Stimulated activated CD4-positive, alpha-beta T cell treated with anti-CD3 and anti-CD28 coated beads, Interleukin-15, amount 100 ng/mL, for 24 hours (primary cell): Measurements from ENCODE around the gene LIPT1.
"Not testable (repeated sequence)": the region's sequence is repeated elsewhere in the genome, so short reads cannot be mapped to it uniquely, and the experiment has no call there.

Experiments used
- DNase-seq: peaks from one replicate; pipeline ENCODE4 v3.0.0-alpha.2; 2020

LIPT1 gene

GRCh38 chr2:99154643-99155536 lies at the start of gene LIPT1, which contains the start of gene TSGA10:
Gene LIPT1, plus strand, starts transcription at chr2:99154967. Its CDS starts 6,991 bp downstream, at chr2:99161958.
Gene TSGA10, minus strand, starts transcription at chr2:99154942. Its CDS starts 45,503 bp downstream, at chr2:99109439.
- DNase-seq: peak; percentile 95

GRCh38 chr2:99106913-99107312 lies 47.9 kb upstream of the LIPT1 start:
- DNase-seq: no peak

- DNase-seq: no peak
Measured at GRCh38 chr2:99111236-99111635, 43.5 kb upstream of the LIPT1 start.

GRCh38 chr2:99111945-99112344 lies 42.8 kb upstream of the LIPT1 start:
- DNase-seq: no peak

GRCh38 chr2:99112617-99113016 lies 42.1 kb upstream of the LIPT1 start:
- no peak for DNase-seq

- DNase-seq: no peak
Measured at GRCh38 chr2:99127981-99128380, 26.8 kb upstream of the LIPT1 start.

DNA sequence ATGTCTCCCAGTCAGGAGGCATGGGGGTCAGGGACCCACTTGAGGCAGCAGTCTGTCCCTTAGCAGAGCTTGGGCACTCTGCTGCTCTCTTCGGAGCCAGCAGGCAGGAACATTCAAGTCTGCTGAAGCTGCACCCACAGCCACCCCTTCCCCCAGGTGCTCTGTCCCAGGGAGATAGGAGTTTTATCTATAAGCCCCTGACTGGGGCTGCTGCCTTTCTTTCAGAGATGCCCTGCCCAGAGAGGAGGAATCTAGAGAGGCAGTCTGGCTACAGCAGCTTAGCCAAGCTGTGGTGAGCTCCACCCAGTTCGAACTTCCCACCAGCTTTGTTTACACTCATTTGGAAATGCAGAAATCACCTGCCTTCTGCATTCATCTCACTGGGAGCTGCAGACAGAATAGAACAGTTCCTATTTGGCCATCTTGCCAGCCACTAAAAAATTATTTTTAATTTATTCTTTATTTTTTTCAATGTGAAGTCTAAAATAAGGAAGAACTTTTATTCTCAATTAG lies 19.7 kb upstream of the LIPT1 start:
- DNase-seq: not testable (repeated sequence)

GRCh38 chr2:99139003-99139402 lies 15.8 kb upstream of the LIPT1 start:
- no peak for DNase-seq

DNA sequence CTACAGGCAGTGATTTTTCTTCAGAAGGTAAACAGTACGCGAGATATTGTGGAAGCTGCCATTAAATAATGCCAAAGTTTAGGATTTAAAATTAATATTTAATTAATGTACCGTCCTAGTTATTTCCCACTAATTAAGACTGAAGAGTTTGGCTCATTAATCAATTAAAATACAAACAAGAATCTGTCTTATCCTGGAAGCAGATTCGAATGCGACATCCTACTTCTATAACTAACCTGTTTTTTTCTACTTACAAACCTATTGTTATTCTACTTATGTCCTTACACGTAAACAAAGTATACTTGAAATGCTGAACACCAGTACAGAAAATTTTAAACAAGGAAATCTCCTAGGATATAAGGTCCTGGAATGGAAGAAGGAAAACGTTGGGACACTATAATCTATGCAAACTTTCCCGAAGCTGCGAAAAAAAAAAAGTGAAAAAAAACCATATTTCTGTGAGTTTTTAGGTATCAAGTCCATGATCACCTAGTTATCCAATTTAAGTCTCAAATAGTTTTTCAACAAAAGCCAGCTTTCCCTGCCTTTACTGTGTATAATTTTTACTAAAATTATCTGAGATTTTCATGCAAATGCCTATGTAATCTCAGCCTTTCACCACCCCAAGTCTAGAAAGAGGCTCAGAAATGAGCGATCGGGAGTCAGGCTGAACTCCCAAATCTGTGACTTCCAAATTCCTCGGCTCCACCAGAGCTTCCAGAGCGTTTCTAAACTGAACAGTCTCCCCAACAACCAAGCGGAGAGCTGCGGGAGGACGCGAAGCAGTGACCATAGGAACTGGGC lies 14.5 kb upstream of the LIPT1 start:
- DNase-seq: no peak

DNA sequence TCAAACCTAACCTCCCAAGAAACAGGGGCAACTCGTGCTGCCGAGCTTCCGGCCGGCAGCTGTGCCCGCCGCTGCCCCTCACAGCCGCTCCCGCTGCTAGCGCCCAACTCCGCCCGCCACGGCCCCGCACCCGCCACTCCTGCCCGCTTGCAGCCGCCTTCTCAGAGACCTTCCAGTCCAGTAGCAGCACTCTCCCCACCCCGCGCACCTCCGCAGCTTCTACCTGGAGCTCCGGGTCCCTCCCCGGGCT lies 14.0 kb upstream of the LIPT1 start:
- no peak for DNase-seq

DNA sequence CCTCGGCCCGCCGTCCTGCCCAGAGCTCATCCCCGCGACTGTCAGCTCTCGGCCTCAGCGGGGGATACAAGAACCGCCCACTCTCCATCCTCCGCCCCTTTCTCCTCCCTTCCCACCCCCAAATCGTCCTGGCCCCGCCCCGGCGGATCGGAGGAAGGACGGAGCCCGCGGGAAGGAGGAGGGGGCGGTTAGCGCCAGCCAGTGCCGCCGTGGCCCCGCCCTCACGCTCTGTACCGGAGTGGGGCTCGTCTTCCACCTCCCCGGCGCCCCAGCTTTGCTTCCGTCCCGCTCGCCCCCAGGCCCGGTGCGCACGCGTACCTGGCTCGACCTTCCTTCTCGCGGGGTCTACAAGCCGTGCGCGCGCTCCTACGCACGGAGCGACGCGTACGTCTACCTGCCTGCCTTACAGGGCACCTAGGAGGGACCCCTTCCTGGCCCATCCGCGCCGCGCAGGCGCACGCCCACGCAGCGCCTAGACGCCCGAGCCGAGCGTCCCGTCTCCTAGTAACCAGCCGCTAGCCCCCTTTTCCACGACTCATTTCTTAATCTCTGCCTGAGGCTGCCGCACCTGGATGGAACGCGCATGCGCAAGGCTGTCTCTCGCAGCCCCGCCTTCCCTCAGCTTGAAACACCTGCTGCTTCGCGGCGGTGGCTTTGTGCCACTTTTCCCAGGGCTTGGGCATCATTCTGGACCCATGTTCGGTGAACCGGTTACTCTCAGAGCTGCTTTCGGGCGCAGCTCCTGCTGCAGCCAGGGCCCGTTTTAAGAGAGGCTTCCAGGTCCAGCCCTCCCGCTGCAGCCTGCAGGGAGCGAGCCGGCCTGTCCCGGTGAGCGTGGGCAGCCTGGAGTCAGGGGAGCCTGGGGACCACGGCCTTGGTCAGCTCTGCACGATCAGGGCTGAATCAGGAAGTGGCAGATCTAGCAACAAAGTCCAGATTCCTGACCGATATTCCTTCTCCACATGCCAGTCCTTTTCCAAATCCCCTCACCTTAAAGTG lies 13.4 kb upstream of the LIPT1 start, which contains the start of gene C2orf15:
C2orf15 (plus strand) TSS at position 598 of the 999 bp plus-strand sequence. CDS start 8,852 bp downstream, outside the sequence.
- DNase-seq: peak; percentile 98

DNA sequence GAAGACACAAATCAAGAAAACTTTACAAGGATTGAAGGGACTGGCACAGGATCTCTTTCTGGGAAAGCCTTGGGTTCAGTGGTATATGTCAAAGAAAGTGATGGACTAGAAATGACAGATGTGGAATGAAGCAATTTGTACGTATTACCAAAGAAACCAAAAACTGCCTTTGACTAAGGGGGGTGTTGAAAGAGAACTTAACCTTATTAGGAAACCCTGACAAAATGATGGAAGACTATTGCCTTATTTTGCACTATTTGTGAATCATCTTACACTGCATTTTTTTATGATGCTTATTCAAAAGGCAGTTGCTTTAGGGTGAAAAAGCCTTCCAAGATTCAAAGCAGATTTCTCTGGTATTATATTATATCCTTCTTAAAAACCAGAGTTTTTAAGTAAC lies 4.1 kb upstream of the LIPT1 start:
- no peak for DNase-seq

DNA sequence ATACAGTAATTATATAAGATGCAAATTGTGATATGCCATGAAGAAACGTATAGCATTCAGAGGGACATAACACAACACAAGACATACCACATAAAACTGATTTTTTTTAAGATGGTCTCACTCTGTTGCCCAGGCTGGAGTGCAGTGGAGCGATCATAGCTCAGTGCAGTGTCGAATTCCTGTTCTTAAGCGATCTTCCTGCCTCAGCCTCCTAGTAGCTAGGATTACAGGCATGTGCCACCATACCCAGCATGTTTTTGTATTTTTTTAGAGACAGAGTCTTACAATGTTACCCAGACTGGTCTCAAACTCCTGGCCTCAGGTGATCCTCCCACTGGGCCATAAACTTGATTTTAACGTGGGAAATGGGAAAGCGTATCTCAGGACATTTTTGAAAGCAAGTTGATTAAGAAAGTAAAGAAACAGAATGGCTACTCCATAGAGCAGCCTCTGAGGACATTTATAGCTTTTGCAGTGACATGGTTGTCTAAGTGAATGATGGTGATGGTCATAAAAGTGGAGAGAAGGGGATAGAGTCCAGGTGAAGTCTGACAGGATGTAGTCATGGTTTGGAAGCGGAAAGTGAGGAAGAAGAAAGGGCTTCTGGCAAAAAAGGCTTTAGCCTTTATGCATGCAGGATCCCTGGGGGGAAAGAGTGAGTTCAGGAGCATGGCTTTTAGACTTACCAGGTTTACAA lies 2.4 kb upstream of the LIPT1 start:
- DNase-seq: no peak

DNA sequence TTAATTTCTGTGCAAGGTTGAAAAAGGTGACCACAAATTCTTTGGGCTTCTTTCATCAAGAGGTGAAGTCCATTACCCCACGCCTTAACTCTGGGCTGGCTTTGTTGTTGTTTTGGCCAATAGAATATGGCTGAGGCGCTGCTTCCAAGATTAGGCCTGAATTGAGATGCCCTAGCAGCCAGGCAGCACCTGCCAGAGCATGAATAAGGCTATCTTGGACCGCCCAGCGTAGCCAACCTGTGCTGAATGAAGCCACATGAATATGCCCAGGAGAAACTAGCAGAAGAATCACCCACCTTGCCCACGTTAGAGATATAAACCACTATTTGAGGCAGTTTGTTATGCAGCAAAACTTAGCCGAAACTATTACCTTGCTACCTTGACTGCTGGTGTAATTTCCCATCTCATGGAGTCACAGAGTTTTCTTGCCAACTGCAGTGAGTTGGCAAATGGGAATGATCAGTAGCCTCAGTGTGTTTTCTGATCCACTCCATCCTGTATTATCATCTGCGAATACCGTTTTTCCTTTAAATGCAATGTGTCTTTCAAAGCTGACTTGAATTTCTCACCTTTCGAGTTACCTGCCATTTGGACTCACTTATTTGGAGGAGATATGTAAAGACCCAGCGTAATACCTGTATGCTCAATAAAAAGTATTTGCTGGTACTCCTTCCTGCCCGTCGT lies 704 bp upstream of the LIPT1 start:
- DNase-seq: no peak

- no peak for DNase-seq
Measured at GRCh38 chr2:99156891-99157290, 2.1 kb downstream of the LIPT1 start.

GRCh38 chr2:99158599-99158998 lies 3.8 kb downstream of the LIPT1 start:
- no peak for DNase-seq

GRCh38 chr2:99159594-99159993 lies 4.8 kb downstream of the LIPT1 start:
- DNase-seq: no peak

DNA sequence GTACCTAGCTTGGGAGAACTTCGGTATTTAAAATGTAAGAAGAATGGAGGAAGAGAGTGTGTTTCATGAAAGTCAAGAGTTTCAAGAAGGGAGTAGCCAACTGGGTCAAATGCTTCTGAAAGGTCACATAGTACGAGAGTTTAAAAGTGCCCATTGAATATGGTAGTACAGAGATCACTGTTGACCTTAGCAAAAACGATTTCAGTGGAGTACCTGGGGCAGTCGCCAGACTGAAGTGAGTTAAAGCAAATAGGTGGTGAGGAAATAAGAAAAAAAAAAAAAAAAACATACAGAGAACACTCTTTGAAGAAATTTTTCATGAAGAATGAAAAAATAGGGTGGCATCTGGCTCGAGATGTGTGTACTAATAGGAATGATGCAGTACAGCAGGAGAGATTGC lies 11.5 kb downstream of the LIPT1 start:
- no peak for DNase-seq

- DNase-seq: no peak
Measured at GRCh38 chr2:99169534-99169933, 14.8 kb downstream of the LIPT1 start.

DNA sequence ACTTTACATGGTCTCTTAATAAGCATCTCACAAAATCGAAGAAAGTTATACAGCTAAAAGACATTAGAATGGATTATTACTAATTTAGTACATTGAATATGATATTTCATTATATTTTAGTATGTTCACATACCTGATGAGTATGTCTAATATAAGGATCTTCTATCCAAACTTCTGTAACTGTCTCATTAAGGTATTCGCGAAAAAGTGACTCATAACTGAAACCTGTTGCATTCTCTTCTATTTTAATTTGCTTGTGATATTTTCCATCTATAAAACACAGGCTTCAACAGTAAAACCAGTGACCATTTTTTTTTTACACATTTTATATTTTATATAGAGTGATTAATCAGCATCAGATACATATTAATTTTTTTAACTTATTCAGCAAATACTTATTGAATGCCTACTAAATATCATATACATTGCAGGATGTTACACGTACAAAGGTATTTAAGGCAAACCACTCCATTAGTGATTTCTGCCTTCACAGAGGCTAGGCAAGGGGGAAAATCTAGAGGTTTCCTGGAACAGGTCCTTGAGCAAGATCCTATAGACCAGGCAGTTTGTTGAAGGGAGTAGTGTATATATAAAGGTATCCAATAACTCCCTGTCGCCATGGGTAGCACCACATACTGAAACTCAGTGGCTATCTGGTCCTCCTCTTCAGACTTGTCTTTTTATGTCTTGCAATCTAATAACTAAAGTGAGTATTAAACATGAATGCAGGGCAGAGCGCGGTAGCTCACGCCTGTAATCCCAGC lies 16.8 kb downstream of the LIPT1 start:
- DNase-seq: no peak
